HL-60 (cell line): ENCODE data around the gene PTPRM.

Experiments
- DNase-seq, 2 experiments: peaks; one replicate each; pipeline ENCODE4 v3.0.0-alpha.2; 2010 to 2020; ENCODE audit warnings: low read depth in 1 of 2, low spot score in 1 of 2
- H3K27ac ChIP-seq: fragments of 250-450 bp; sonication (Bioruptor Pico); replicated peaks from 2 replicates; pipeline ENCODE4 v1.5.1; 2020; ENCODE audit warnings: mild to moderate bottlenecking, moderate library complexity
- H3K27me3 ChIP-seq: fragments of 250-450 bp; sonication (Bioruptor Pico); 2 replicates; pipeline ENCODE4 v1.5.1; 2021; ENCODE audit warnings: mild to moderate bottlenecking, moderate library complexity; ENCODE audit not compliant: insufficient read depth, poor library complexity, severe bottlenecking
- H3K4me3 ChIP-seq: replicated peaks from 2 replicates; pipeline ENCODE4 v1.5.1; 2011; ENCODE audit warnings: mild to moderate bottlenecking, control low read depth, low read length; ENCODE audit not compliant: insufficient read depth
- GABPA ChIP-seq: IDR thresholded peaks from 2 replicates; pipeline ENCODE4 v1.6.1; 2012; ENCODE audit warnings: low read depth
- POLR2AphosphoS5 ChIP-seq: IDR thresholded peaks from 2 replicates; pipeline ENCODE4 v1.6.1; 2012; ENCODE audit warnings: low read depth
- SPI1 ChIP-seq: IDR thresholded peaks from 2 replicates; pipeline ENCODE4 v1.6.1; 2012; ENCODE audit warnings: low read depth, mild to moderate bottlenecking, borderline replicate concordance
- TF ChIP-seq, protein P1 (sequence below): IDR thresholded peaks from one replicate; pipeline ENCODE4 v1.5.1; 2011; ENCODE audit warnings: low read length, control low read depth, inconsistent platforms; ENCODE audit not compliant: insufficient read depth
- TF ChIP-seq, protein P2 (sequence below): IDR thresholded peaks from 2 replicates; pipeline ENCODE4 v1.6.1; 2012; ENCODE audit warnings: low read depth; ENCODE audit not compliant: insufficient replicate concordance

The PTPRM gene

DNA sequence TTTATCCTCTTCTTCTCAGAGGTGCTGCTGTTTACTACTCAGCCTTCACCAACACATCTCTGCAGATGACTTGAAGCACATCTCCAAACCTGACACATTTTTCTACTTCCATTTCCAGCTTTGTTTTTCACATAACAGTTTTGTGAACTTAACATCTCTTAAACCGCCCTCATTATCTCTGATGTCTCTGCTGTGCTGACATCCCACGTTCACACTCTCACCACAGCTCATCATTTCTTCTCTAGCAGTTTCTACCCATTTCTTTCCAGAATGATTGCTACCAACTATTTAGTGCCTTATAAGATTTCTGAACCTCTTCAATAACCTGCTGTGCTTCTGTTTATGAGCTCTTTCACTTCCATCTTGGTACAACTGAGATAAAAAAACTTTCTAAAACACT is 238.0 kb downstream of the PTPRM start:
- no peak overlapping the region for H3K4me3 ChIP-seq
- H3K27me3 ChIP-seq: no peaks in the 10 kb centered on the region
- DNase-seq: no peak
- H3K27ac ChIP-seq: no peak overlapping the region
- no peak for TF ChIP-seq GABPA

GRCh38 chr18:7805880-7806279 is 238.8 kb downstream of the PTPRM start:
- Histone ChIP-seq H3K27me3 (no peaks in the 10 kb centered on the region), H3K27ac (no peak overlapping the region), H3K4me3 (no peak overlapping the region)
- no peak for TF ChIP-seq SPI1
- TF ChIP-seq GABPA: no peak
- TF ChIP-seq, protein P1, sequence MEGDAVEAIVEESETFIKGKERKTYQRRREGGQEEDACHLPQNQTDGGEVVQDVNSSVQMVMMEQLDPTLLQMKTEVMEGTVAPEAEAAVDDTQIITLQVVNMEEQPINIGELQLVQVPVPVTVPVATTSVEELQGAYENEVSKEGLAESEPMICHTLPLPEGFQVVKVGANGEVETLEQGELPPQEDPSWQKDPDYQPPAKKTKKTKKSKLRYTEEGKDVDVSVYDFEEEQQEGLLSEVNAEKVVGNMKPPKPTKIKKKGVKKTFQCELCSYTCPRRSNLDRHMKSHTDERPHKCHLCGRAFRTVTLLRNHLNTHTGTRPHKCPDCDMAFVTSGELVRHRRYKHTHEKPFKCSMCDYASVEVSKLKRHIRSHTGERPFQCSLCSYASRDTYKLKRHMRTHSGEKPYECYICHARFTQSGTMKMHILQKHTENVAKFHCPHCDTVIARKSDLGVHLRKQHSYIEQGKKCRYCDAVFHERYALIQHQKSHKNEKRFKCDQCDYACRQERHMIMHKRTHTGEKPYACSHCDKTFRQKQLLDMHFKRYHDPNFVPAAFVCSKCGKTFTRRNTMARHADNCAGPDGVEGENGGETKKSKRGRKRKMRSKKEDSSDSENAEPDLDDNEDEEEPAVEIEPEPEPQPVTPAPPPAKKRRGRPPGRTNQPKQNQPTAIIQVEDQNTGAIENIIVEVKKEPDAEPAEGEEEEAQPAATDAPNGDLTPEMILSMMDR: no peak
- DNase-seq: no peak

- no peak overlapping the region for H3K4me3 ChIP-seq
Observed at GRCh38 chr18:7807936-7808453, 240.9 kb downstream of the PTPRM start.

DNA sequence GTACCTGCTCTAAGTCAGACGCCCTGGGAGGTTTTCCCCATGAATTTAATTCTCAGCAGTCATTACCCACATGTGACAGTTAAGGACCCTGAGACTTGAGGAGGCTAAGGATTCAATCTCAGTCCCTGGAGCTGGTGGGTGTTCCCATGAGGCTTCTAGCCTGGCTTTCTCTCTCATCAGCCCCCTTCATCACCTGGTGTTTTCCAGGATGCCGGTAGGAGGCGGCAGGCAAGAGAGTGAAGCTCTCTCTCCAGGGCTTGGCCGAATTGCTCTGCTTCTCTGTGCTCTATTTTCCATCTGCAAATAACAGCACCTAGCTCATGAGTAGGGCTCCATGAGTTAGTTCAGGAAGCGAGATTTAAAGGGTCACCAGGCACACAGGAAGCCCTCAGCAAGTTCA is 241.9 kb downstream of the PTPRM start:
- no peak for TF ChIP-seq SPI1
- TF ChIP-seq, protein P1: no peak
- TF ChIP-seq POLR2AphosphoS5: no peak
- TF ChIP-seq, protein P2, sequence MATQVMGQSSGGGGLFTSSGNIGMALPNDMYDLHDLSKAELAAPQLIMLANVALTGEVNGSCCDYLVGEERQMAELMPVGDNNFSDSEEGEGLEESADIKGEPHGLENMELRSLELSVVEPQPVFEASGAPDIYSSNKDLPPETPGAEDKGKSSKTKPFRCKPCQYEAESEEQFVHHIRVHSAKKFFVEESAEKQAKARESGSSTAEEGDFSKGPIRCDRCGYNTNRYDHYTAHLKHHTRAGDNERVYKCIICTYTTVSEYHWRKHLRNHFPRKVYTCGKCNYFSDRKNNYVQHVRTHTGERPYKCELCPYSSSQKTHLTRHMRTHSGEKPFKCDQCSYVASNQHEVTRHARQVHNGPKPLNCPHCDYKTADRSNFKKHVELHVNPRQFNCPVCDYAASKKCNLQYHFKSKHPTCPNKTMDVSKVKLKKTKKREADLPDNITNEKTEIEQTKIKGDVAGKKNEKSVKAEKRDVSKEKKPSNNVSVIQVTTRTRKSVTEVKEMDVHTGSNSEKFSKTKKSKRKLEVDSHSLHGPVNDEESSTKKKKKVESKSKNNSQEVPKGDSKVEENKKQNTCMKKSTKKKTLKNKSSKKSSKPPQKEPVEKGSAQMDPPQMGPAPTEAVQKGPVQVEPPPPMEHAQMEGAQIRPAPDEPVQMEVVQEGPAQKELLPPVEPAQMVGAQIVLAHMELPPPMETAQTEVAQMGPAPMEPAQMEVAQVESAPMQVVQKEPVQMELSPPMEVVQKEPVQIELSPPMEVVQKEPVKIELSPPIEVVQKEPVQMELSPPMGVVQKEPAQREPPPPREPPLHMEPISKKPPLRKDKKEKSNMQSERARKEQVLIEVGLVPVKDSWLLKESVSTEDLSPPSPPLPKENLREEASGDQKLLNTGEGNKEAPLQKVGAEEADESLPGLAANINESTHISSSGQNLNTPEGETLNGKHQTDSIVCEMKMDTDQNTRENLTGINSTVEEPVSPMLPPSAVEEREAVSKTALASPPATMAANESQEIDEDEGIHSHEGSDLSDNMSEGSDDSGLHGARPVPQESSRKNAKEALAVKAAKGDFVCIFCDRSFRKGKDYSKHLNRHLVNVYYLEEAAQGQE: no peak
- no peak for TF ChIP-seq GABPA
- Histone ChIP-seq H3K27me3 (no peaks in the 10 kb centered on the region), H3K27ac (no peak overlapping the region), H3K4me3 (no peak overlapping the region)
- no peak for DNase-seq

More at GRCh38 chr18:7807936-7808453, 240.9 kb downstream of the PTPRM start:
- H3K27me3 ChIP-seq: no peaks in the 10 kb centered on the region
- no peak for DNase-seq
- TF ChIP-seq SPI1 (no peak), GABPA (no peak), POLR2AphosphoS5 (no peak)
- TF ChIP-seq, protein P1: no peak
- TF ChIP-seq, protein P2: no peak
- no peak overlapping the region for H3K27ac ChIP-seq
